AG04449 (cell line): ENCODE measurements around the gene ZBTB7C.
"Not testable (repeated sequence)": the region's sequence is repeated elsewhere in the genome, so short reads cannot be mapped to it uniquely, and the experiment has no call there.

Experiments
- CTCF ChIA-PET: fragments of 350-600 bp; formaldehyde crosslinking; extraction: SDS; loops from one replicate; lab custom pipeline; 2021; ENCODE audit warnings: antibody characterized with exemption; lab: Yijun Ruan, JAX
- POLR2A ChIA-PET: fragments of 400-600, 350-600 bp; formaldehyde crosslinking; extraction: SDS; loops from one replicate; lab custom pipeline; 2020; ENCODE audit warnings: antibody characterized with exemption, inconsistent platforms; lab: Yijun Ruan, JAX
- DNase-seq: peaks from one replicate; pipeline ENCODE4 v3.0.0-alpha.2; 2010; ENCODE audit warnings: low read depth, low spot score
- H3K4me3 ChIP-seq: 2 replicates; pipeline ENCODE4 v1.5.1; 2011; ENCODE audit warnings: low read depth, mild to moderate bottlenecking, control low read depth, low read length
- TF ChIP-seq, protein P1 (sequence below): IDR thresholded peaks from one replicate; pipeline ENCODE4 v1.5.1; 2011; ENCODE audit warnings: mild to moderate bottlenecking, moderate library complexity, low read length, control low read depth, inconsistent platforms; ENCODE audit not compliant: insufficient read depth; ENCODE audit errors: missing control alignments

ZBTB7C gene

DNA sequence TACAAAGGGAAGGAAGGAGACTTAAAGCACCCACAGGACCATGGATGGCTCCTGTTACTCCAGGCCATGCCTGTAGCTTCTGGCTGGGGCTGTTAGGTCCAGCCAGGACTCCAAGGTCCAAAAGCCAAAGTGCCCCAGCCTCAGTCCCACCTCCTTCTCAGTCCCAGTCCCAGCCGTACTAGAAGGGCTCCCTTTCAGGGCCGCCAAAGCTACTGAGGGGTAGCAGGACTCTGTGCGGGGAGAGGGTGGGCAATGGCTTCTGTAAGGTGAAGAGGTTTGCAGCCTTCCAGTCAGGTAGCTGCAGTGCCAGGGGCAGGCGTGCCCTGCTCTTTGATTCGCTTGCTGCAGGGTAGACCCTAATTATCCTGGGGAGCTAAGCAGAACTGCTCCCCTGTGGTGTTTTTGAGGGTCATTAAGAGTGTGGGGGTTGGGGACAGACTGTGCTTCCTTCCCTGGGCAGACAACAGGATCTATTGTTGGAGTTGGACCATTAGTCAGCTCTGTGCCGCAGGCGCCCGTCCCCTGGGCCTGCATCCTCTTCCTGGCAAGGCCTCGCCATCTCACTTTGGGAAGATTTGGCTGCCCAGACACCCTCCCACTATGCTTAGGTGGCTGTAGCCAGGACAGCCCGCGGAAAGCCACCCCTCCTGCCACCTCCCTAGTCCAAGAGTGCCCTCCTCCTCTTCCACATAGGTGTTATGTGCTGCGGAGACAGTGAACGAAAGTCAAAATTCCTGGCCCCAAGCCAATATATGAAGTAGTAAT lies 118.8 kb downstream of the ZBTB7C start:
- ChIA-PET POLR2A (no interaction called here), CTCF (no interaction called here)
- no peak overlapping the region for H3K4me3 ChIP-seq
- TF ChIP-seq, protein P1, sequence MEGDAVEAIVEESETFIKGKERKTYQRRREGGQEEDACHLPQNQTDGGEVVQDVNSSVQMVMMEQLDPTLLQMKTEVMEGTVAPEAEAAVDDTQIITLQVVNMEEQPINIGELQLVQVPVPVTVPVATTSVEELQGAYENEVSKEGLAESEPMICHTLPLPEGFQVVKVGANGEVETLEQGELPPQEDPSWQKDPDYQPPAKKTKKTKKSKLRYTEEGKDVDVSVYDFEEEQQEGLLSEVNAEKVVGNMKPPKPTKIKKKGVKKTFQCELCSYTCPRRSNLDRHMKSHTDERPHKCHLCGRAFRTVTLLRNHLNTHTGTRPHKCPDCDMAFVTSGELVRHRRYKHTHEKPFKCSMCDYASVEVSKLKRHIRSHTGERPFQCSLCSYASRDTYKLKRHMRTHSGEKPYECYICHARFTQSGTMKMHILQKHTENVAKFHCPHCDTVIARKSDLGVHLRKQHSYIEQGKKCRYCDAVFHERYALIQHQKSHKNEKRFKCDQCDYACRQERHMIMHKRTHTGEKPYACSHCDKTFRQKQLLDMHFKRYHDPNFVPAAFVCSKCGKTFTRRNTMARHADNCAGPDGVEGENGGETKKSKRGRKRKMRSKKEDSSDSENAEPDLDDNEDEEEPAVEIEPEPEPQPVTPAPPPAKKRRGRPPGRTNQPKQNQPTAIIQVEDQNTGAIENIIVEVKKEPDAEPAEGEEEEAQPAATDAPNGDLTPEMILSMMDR: no peak
- DNase-seq: no peak

DNA sequence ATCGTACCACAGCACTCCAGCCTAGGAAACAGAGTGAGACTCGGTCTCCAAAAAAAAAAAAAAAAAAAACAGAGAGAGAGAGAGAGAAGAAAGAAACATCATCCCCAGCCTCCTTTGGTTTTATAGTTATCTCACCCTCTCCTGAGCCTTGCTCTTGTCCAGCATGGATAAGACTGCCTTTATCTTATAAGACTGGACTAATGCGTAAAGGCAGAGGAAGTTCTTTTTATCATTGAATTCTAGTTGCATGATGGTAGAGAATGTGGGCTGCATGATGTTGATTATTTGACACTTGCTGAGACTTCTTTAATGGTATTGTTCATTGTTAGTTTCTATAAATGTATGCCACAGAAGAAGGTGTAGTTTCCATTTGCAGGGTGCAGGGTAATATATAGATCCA lies 124.4 kb downstream of the ZBTB7C start:
- POLR2A ChIA-PET: no interaction called here
- H3K4me3 ChIP-seq: no peak overlapping the region
- TF ChIP-seq, protein P1: no peak
- CTCF ChIA-PET: no interaction called here
- no peak for DNase-seq

DNA sequence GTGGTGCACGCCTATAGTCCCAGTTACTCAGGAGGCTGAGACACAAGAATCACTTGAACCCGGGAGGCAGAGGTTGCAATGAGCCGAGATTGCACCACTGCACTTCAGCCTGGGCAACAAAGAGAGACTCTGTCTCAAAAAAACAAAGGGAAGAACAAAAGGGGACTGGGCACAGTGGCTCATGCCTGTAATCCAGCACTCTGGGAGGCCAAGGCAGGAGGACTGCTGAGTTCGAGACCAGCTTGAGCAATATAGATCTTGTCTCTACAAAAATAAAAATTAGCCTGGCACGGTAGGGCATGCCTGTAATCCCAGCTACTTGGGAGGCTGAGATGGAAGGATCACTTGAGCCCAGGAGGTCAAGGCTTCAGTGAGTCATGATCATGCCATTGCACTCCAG lies 125.2 kb downstream of the ZBTB7C start:
- CTCF ChIA-PET, DNase-seq, H3K4me3 ChIP-seq, POLR2A ChIA-PET: not testable (repeated sequence)

DNA sequence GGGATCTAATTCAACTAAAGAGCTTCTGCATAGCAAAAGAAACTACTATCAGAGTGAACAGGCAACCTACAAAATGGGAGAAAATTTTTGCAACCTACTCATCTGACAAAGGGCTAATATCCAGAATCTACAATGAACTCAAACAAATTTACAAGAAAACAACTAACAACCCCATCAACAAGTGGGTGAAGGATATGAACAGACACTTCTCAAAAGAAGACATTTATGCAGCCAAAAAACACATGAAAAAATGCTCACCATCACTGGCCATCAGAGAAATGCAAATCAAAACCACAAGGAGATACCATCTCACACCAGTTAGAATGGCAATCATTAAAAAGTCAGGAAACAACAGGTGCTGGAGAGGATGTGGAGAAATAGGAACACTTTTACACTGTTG lies 127.7 kb downstream of the ZBTB7C start:
- CTCF ChIA-PET, DNase-seq, H3K4me3 ChIP-seq, POLR2A ChIA-PET: not testable (repeated sequence)

DNA sequence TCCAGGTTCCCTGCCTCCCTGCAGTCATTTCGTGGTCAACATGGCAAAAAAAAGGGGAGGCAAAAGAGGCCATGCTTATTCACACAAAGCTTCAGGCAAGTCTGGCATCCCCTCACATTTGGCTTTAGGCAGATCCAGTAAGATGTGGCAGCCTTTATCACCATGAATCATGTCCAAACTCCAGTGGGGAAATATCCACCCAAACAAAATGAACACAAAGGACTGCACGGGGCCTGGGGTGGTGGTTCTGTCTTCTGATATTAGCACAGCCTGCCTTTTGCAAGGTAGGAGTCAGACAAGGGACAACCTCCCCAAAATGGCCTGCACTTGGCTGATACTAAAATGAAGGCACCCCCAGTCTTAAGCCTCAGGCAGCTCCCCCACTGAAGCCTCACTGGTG lies 129.9 kb downstream of the ZBTB7C start:
- ChIA-PET POLR2A (no interaction called here), CTCF (no interaction called here)
- no peak for DNase-seq
- no peak overlapping the region for H3K4me3 ChIP-seq
- TF ChIP-seq, protein P1: no peak

DNA sequence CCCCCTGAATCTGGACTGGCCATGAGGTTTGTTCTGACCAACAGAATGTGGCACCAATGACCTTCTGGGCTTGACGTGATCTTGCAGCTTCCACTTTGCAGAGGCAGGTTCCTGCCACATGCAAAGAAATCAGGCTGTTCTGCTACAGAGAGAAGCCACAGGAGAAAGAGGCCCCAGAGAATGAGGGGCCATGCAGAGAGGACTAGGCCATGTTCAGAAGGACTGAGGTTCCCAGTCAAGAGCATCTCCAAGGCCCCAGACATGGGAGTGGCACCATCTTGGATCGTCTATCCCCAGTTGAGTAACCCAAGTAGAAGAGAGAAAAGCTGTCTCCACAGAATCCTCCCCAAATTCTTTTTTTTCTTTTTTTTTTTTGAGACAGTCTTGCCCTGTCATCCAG lies 131.1 kb downstream of the ZBTB7C start:
- ChIA-PET CTCF (no interaction called here), POLR2A (no interaction called here)
- no peak for DNase-seq
- TF ChIP-seq, protein P1: no peak
- H3K4me3 ChIP-seq: no peak overlapping the region

DNA sequence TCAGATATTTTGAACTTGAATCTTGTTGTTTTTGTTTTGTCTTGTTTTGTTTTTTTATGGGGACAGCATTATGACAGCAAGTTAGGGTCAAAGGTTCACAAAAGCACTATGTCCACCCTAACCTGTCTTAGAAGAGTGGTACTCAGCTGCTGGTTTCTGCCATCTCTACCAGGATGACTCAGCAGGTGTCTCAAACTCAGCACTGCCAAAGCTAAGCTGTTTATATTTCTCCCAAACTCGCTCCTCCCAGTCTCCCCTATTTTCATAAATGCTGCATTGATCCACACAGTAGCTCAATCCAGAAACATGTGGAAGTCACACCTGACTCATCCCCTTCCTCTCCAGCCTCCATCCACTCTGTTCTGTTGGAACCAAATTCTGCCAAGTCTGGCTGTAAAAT lies 134.9 kb downstream of the ZBTB7C start:
- CTCF ChIA-PET: interaction anchor here (0.7 kb wide), 1 partner anchor 173 kb away, joined by 3 read pairs; no protein-coding TSS in a partner anchor
- POLR2A ChIA-PET: no interaction called here
- no peak for DNase-seq
- TF ChIP-seq, protein P1: no peak
- H3K4me3 ChIP-seq: no peak overlapping the region
